PC-9 (cell line): ENCODE data around the gene PCDHA5.

Experiments used
- CTCF ChIP-seq: fragments of 200-600 bp; sonication (generic); conservative IDR thresholded peaks from 2 replicates; pipeline ENCODE4 v1.6.1; 2017; ENCODE audit warnings: mixed run types, antibody characterized with exemption, mild to moderate bottlenecking, moderate library complexity
- EZH2 ChIP-seq: fragments of 200-600 bp; sonication (generic); IDR thresholded peaks from 2 replicates; pipeline ENCODE4 v1.8.0; 2017; ENCODE audit warnings: antibody characterized with exemption, low read depth

GRCh38 chr5:140780512-140780911, 40.9 kb upstream of the PCDHA5 start:
- TF ChIP-seq EZH2 = no peak
- no peak for TF ChIP-seq CTCF
